Measurements from ENCODE around the gene XRCC4.

GRCh38 chr5:83090169-83090568, 12.8 kb downstream of the XRCC4 start:
- TF ChIP-seq EZH2phosphoT487 (IDR thresholded peaks at IDR 0.05): no peak
- TF ChIP-seq, protein P1, sequence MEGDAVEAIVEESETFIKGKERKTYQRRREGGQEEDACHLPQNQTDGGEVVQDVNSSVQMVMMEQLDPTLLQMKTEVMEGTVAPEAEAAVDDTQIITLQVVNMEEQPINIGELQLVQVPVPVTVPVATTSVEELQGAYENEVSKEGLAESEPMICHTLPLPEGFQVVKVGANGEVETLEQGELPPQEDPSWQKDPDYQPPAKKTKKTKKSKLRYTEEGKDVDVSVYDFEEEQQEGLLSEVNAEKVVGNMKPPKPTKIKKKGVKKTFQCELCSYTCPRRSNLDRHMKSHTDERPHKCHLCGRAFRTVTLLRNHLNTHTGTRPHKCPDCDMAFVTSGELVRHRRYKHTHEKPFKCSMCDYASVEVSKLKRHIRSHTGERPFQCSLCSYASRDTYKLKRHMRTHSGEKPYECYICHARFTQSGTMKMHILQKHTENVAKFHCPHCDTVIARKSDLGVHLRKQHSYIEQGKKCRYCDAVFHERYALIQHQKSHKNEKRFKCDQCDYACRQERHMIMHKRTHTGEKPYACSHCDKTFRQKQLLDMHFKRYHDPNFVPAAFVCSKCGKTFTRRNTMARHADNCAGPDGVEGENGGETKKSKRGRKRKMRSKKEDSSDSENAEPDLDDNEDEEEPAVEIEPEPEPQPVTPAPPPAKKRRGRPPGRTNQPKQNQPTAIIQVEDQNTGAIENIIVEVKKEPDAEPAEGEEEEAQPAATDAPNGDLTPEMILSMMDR (IDR thresholded peaks at IDR 0.05): no peak

Measured in neural progenitor cell (in vitro differentiated cells).